Muscle layer of colon (tissue), 2 donors: ENCODE measurements around the gene DBT.

Source experiments
- H3K27ac ChIP-seq: one replicate; pipeline ENCODE4 v1.7.0; 2013; ENCODE audit warnings: low read depth, mild to moderate bottlenecking, low read length, moderate library complexity
- H3K27me3 ChIP-seq, 2 donors: one replicate each; pipeline ENCODE4 v1.7.0; 2013; ENCODE audit warnings: low read length in 2 of 2, mild to moderate bottlenecking in 2 of 2; ENCODE audit not compliant: insufficient read depth in 2 of 2, control insufficient read depth in 1 of 2
- H3K36me3 ChIP-seq: one replicate; pipeline ENCODE4 v1.7.0; 2013; ENCODE audit warnings: mild to moderate bottlenecking, low read length; ENCODE audit not compliant: insufficient read depth
- H3K4me1 ChIP-seq: one replicate; pipeline ENCODE4 v1.7.0; 2013; ENCODE audit warnings: mild to moderate bottlenecking, low read length; ENCODE audit not compliant: insufficient read depth
- H3K4me3 ChIP-seq, 2 donors: one replicate each; pipeline ENCODE4 v1.7.0; 2013; ENCODE audit warnings: low read length in 2 of 2, low read depth in 1 of 2, mild to moderate bottlenecking in 1 of 2, moderate library complexity in 1 of 2
- H3K9ac ChIP-seq: one replicate; pipeline ENCODE4 v1.7.0; 2013; ENCODE audit warnings: low read length
- H3K9me3 ChIP-seq: one replicate; pipeline ENCODE4 v1.7.0; 2013; ENCODE audit warnings: mild to moderate bottlenecking, low read length
- donor health status: abdominal sarcoma.
- donor health status: Adenocarcinoma of cecum.

The DBT gene

DNA sequence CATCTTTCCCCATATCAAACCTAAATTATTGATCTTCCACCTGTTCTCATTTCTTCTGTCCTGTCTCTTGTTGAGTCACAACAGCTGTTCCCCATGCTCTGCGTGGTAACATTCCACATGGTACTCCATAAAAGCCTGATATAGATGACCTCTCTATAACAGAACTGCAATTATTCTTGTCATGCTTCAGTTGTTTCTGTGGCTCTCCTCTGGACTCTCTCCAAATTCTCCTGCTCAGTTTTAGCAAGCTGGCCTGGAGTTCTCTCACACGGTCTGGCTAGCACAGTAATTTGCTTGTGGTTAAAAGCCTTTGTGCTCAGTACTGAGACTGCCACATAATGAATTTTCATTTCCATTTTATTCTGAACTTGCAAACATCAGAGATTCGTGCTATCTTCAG, 61.0 kb downstream of the DBT start:
- Histone ChIP-seq H3K4me3 (peak overlapping the region in 1 of 2 donors; percentile 24), H3K9ac (no peak overlapping the region), H3K27me3 (no peaks in the 10 kb centered on the region), H3K4me1 (peaks cover 13% of the 10 kb centered on the region), H3K9me3 (no peaks in the 10 kb centered on the region), H3K36me3 (no peaks in the 10 kb centered on the region), H3K27ac (no peak overlapping the region)

DNA sequence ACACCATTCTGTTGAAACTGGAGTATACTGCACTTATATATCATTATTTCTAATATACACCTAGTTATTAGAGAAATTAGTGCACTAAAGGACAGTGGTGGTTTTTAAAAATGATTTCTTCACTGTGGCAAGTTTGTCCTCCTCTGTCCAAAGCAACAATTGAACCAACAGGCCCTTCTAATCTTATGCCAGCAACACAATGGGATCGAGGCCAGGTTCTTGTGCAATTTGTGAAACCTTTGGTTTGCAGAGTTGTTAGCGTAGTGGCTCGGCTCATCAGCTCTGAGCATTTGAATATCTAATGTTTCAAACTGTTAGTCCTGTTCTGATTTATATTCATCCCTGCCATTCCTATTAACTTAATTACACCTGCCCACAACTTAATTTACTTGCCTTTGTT, 61.7 kb downstream of the DBT start:
- peaks cover 13% of the 10 kb centered on the region for H3K4me1 ChIP-seq
- H3K9ac ChIP-seq, result no peak overlapping the region
- H3K4me3 ChIP-seq, result no peak overlapping the region
- no peaks in the 10 kb centered on the region for H3K9me3 ChIP-seq
- H3K27me3 ChIP-seq, result no peaks in the 10 kb centered on the region
- no peak overlapping the region for H3K27ac ChIP-seq
- no peaks in the 10 kb centered on the region for H3K36me3 ChIP-seq

DNA sequence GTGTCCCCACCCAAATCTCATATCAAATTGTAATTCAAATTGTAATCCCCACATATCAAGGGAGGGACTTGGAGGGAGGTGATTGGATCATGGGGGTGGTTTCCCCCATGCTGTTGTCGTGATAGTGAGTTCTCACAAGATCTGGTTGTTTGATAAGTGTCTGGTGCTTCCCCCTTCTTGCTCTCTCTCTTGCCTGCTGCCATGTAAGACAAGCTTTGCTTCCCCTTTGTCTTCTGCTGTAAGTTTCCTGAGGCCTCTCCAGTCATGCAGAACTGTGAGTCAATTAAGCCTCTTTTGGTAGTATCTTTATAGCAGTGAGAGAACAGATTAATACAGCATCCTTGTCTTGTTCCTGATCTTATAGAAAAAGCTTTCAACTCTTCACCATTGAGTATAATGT, 65.1 kb downstream of the DBT start:
- H3K4me3 ChIP-seq, result no peak overlapping the region
- H3K9ac ChIP-seq, result no peak overlapping the region
- no peaks in the 10 kb centered on the region for H3K9me3 ChIP-seq
- no peaks in the 10 kb centered on the region for H3K36me3 ChIP-seq
- H3K27me3 ChIP-seq, result no peaks in the 10 kb centered on the region
- H3K4me1 ChIP-seq, result peaks cover 13% of the 10 kb centered on the region
- H3K27ac ChIP-seq, result no peak overlapping the region

DNA sequence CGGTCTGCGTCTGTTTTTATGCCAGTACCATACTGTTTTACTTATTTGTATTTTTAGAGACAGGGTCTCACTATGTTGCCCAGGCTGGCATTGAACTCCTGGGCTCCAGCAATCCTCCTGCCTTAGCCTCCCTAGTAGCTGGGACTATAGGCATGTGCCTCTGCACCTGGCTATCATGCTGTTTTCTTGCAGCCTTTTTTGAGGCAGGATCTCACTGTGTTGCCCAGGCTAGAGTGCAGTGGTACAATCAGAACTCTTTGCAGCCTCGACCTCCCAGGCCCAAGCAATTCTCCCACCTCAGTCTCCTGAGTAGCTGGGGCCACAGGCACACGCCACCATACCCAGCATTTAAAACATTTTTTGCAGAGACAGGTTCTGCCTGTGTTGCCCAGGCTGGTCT, 66.3 kb downstream of the DBT start:
- Histone ChIP-seq H3K27me3 (no peaks in the 10 kb centered on the region), H3K36me3 (no peaks in the 10 kb centered on the region), H3K4me3 (no peak overlapping the region), H3K9me3 (no peaks in the 10 kb centered on the region), H3K27ac (no peak overlapping the region), H3K9ac (no peak overlapping the region), H3K4me1 (peaks cover 5% of the 10 kb centered on the region)

DNA sequence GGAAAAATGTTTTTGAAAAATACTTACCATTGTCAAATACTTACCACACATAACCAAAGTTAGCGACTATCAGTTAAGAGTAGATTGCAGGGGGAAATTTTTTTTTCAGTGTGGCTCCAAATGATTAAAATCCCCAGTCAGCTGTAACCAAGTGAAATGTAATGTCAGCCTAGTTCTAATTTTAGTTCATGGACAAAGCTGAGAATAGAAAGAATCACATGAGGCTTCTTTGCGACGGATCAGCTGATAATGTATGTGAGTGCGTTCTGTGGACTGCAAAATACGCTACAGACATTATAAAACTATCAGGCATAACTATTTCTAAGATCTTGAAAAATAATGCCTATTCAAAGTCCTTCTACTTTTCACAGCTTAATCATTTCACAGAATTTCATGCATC, 71.5 kb downstream of the DBT start, which contains the start of gene LRRC39:
Gene LRRC39, minus strand, starts transcription at position 166 of the 400 bp plus-strand sequence. CDS start 9,740 bp downstream, outside the sequence.
- H3K36me3 ChIP-seq, result no peaks in the 10 kb centered on the region
- no peak within 1 kb of the TSS for H3K4me3 ChIP-seq
- H3K27me3 ChIP-seq, result no peaks in the 10 kb centered on the region
- no peak within 1 kb of the TSS for H3K27ac ChIP-seq
- H3K9ac ChIP-seq, result no peak within 1 kb of the TSS
- no peaks in the 10 kb centered on the region for H3K9me3 ChIP-seq
- peaks cover 12% of the 10 kb centered on the region for H3K4me1 ChIP-seq

DNA sequence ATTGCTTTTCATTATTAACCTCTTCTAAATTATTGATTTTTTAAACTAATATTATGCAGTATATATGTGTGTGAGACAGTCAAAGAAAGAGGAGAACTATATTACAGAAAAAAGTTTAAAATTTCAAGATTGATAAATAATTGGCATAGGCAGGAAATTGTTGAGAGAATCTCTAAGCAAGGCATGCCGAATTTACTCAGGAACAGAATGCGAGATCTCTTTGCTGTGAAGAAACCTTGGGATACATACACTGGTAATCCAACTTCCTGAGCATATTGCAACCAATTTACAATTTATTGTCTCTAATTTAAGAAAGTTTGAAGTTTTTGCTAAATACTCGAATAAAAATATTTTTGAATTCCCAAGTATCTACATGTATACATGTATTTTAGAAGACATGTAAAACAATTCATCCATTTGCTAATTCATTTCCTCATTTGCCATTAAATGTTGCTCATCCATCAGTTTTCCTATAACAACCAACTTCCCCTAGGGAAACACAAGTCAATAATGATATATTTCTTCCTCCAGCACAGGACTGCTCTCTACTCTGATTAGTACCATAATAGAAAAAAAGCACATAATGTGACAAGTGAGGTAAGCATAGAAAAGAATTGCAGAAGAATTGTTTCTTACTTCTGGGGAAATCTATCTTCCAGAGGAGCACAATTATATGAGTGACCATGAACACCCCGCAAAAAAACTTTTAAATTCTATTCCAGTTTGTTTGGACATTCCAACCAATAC, 72.2 kb downstream of the DBT start:
- no peaks in the 10 kb centered on the region for H3K36me3 ChIP-seq
- no peaks in the 10 kb centered on the region for H3K9me3 ChIP-seq
- no peaks in the 10 kb centered on the region for H3K27me3 ChIP-seq
- H3K9ac ChIP-seq, result no peak overlapping the region
- H3K4me3 ChIP-seq, result no peak overlapping the region
- H3K4me1 ChIP-seq, result peaks cover 12% of the 10 kb centered on the region
- no peak overlapping the region for H3K27ac ChIP-seq

DNA sequence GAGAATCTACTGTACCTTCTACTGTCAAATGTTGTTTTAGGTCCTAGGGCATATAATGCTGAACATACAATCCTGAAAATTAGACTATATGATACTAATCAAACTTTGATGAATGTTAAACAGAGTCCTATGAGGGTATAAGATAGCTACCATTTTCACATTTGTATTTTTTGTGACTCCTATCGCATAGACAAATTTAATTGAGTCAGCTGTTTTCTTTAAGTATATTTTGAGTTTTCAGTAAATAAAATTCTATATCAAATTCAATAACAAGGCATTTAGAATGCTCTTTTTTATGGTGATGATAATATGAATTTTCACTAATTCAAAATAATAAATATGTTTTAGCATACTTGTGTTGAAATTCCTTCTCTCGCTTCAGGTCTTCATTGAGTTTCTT, 81.6 kb downstream of the DBT start:
- Histone ChIP-seq H3K9me3 (no peaks in the 10 kb centered on the region), H3K4me3 (no peak overlapping the region), H3K9ac (no peak overlapping the region), H3K36me3 (no peaks in the 10 kb centered on the region), H3K27me3 (no peaks in the 10 kb centered on the region), H3K4me1 (no peaks in the 10 kb centered on the region), H3K27ac (no peak overlapping the region)

DNA sequence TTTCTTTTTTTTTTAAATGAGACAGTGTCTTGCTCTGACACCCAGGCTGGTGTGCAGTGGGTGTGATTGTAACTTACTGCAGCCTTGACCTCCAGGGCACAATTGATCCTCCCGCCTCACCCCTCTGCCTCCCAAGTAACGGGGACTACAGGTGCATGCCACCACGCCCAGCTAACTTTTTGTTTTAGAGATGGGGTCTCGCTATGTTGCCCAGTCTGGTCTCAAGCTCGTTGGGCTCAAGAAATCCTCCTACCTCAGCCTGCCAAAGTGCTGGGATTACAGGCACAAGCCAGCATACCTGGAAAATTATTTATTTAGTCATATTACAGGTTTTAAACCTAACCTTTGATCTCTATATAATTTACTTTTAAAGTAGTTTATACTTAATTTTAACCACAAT, 84.9 kb downstream of the DBT start:
- H3K4me3 ChIP-seq, result no peak overlapping the region
- H3K9me3 ChIP-seq, result no peaks in the 10 kb centered on the region
- no peaks in the 10 kb centered on the region for H3K36me3 ChIP-seq
- H3K27me3 ChIP-seq, result no peaks in the 10 kb centered on the region
- H3K27ac ChIP-seq, result no peak overlapping the region
- no peaks in the 10 kb centered on the region for H3K4me1 ChIP-seq
- H3K9ac ChIP-seq, result no peak overlapping the region

DNA sequence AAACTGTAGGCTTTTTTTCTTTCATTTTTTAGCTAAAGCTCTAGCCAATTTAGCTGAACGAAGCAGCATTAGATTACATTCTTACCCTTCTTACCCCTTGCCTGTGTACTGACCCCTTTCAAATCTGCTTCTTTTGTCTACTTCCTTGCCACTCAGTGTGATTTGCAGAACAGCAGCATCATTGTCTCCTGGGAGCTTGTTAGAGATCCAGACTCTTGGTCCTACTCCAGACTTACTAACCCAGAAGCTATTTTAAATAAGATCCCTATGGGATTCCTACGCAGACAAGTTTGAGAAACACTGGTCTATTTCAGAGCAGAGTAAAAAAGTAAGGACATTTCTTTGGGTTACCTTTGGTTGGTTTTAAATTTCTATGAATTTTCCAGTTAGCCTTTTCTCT, 85.4 kb downstream of the DBT start:
- Histone ChIP-seq H3K36me3 (no peaks in the 10 kb centered on the region), H3K9ac (no peak overlapping the region), H3K4me3 (no peak overlapping the region), H3K9me3 (no peaks in the 10 kb centered on the region), H3K27me3 (no peaks in the 10 kb centered on the region), H3K4me1 (no peaks in the 10 kb centered on the region), H3K27ac (no peak overlapping the region)

DNA sequence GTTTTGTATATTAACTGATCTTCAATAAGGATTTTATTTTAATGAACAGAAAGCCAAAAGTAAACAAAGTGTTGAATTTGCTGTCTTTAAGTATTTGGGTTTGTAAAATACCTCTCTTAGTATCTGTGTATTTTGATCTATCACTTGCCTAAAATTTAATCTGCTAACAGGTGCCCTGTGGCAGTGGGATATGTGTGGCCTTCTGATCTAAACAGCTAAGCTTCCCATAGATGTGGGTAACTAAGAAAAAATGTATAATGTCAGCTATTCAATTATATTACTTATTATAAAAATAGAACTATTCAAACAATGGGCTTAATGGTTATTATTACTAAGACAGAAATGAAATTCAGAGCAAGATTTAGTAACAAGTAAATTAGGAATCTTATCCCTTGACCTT, 86.8 kb downstream of the DBT start:
- Histone ChIP-seq H3K27ac (no peak overlapping the region), H3K36me3 (no peaks in the 10 kb centered on the region), H3K9ac (no peak overlapping the region)

DNA sequence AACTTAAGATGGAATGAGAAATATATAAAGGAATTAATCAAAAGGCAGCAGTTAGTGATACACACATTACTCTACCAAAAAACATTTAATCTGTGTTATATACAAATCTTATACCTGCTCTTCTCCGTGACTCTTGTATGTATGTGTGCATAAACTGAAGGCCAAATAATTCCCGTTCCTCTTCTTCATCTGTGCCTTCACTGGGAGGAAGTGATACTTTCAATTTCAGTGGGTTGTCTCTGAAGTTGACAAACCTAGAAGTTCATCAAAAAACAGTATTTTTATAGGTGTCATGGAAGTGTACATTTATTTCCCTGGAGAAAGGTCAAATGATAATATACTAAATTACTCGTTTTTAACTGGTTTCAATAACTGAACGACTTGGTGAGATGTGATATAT, 97.4 kb downstream of the DBT start:
- H3K9me3 ChIP-seq, result no peaks in the 10 kb centered on the region
- no peak overlapping the region for H3K4me3 ChIP-seq
- H3K36me3 ChIP-seq, result peaks cover 3% of the 10 kb centered on the region
- no peak overlapping the region for H3K27ac ChIP-seq
- H3K9ac ChIP-seq, result no peak overlapping the region
- no peaks in the 10 kb centered on the region for H3K4me1 ChIP-seq
- no peaks in the 10 kb centered on the region for H3K27me3 ChIP-seq

More for the DNA sequence above, 86.8 kb downstream of the DBT start:
- no peaks in the 10 kb centered on the region for H3K4me1 ChIP-seq
- no peaks in the 10 kb centered on the region for H3K27me3 ChIP-seq
- H3K4me3 ChIP-seq, result no peak overlapping the region
- H3K9me3 ChIP-seq, result no peaks in the 10 kb centered on the region

DNA sequence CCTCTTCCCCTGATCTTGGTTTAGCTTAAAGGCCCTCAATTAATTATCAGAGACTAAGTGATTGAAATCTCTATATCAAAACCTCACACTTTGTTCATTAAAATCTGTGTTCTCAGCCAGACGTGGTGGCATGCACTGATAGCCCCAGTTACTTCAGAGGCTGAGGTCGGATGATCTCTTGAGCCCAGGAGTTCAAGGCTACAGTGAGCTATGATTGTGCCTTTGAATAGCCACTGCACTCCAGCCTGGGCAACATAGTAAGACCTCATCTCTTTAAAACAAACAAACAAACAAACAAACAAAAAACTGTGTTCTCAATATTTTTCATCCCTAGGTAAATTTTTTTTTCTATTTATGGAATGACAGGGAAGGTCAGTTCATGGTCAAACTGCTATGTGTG, 98.0 kb downstream of the DBT start:
- Histone ChIP-seq H3K4me1 (no peaks in the 10 kb centered on the region), H3K9ac (no peak overlapping the region), H3K4me3 (no peak overlapping the region), H3K9me3 (no peaks in the 10 kb centered on the region), H3K36me3 (peaks cover 3% of the 10 kb centered on the region), H3K27ac (no peak overlapping the region), H3K27me3 (no peaks in the 10 kb centered on the region)
